ENCODE data around the gene SNAPC3.
A peak's percentile ranks its signal among the peaks of the same experiment; 100 is the strongest.
"Not testable (repeated sequence)": the region's sequence is repeated elsewhere in the genome, so short reads cannot be mapped to it uniquely, and the experiment has no call there.

SNAPC3 gene

DNA sequence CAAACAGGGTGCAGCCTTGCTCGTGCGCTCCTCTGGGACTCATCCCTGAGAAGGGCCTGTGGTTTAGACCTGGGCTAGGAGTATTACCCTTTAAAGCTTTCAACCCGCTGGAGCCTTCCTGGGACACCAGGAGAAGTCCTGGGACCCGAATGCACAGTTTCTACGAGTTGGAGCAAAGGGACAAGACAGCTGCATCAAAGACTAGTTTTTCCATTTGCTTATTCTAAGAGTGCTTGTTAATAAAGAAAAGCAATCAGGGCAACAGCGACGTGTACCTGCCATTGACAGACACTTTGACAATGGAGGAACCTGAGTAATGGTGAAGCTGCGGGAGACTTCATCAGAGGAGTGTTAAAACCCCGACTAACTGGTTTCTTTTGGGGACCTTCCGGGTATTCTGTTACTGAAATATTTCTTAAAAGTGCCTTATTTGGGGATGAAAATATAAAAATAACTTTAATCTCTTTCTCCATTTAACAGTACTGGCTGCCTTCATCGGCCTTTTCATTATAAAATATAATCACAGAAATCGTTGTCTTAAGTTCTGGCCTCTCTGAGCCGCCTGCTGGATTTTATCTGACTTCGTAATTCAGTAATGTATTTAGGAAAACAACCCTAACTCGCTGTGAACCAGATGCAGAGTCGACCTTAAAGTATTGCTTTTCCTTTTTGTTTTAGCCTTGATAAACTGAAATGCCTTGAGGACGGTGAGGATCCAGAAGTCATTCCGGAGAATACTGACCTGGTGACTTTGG lies 732 bp downstream of the SNAPC3 start:
- DNase-seq (ENCODE audit: low spot score): peak; percentile 41

DNA sequence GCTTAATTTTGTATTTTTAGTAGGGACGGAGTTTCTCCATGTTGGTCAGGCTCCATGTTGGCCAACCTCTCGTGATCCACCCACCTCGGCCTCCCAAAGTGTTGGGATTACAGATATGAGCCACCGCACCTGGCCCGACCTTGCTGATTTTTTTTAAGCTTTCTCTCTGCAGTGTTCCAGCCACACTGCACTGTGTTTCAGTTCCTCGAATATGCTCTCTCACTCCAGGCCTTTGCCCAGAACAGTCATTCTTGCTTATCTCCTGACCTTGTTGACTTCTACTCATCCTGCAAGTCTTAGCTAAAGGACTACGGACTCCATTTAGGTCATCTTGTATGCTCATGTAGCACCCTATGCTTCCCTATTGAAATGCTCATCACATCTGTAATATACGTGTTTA lies 3.3 kb downstream of the SNAPC3 start:
- DNase-seq (ENCODE audit: low spot score): no peak

DNA sequence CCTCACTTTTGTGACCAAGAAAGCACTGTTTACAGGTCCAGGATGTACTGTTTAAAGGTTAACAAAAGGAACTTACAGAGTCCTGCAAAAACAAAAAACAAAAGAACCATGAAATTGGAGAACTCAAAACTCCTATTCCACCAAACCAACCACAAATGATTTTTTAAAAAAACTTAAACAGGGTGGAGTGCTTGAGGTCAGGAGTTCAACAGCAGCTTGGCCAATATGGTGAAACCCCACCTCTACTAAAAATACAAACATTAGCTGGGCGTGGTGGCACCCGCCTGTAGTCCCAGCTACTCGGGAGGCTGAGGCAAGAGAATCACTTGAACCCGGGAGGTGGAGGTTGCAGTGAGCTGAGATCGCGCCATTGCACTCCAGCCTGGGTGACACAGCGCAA lies 5.0 kb downstream of the SNAPC3 start:
- DNase-seq (ENCODE audit: low spot score): not testable (repeated sequence)

DNA sequence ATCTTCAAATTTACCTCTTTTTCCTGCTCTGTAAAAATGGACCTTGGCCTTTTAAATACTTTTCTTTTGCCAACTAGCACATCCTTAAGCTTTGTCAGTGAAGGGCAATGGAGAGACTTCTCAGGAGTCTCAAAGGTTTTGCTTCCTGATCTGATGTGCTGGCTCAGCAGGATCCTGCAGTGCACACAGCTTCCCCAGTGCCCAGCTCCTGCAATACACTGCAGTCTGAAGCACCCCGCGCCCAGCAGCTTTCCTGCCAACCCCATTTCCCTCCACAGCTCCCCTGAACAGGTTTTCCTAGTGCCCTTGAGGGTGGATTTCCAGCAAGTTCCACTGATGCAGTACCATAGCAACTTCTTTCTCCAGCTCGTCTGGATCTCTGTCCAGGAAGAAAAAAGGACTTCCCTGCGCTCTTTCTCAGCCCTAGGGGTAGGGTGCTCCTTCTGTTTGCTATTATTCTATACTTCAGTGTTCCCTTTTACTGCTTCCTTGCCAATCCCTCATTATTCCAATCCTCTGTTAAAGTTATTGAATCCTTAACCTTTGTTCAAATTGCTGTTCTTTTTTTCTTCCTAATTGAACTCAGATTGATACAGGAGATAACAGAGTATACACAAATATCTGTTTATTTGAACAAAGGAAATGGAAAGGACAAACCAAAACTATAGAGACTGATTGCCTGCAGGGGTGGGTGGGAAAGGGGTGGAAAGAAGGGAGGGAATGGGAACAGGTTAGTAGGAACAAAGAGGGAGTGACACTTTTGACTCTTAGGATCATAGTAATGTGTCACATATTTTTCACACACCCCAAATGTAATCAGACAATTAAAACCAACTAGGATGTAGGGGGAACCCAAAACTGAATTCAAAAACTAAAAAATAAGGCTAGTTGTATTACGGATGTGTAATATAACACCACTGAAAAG lies 8.5 kb downstream of the SNAPC3 start:
- no peak for DNase-seq (ENCODE audit: low spot score)

DNA sequence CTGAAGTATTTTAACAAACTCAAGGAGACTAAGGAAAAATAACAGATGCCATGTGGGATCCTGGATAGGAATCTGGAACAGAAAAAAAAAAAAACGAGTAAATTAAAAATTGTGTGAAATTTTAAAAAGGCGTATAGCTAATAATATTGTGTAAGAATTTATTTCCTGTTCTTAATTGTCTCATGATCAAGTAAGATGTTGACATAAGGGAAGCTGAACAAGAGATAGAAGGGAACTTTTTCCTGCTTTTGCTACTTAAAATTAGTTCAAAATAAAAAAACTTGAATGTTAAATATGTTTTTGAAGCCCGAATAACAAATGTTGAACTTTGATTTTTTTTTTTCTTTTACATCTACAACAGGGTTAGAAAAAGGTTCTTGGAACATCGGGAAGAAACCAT lies 10.5 kb downstream of the SNAPC3 start:
- no peak for DNase-seq (ENCODE audit: low spot score)

DNA sequence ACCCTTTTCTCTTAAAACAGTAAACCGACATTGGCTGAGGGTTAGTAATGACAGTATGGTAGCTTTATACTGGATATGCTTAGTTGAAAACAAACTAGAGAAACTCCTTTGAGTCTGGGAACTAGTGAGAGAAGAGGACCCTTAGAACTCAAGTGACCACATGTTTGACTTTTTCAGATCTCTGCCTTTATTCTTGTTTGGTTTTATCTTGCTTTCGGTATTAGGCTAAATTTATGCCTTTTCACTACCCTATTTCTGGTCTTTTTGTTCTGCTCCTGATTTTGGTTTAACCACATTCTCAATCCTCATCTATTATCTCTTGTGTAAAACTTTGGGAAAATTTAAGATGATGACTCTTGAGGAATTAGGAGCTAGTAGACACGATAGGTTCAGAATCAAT lies 11.0 kb downstream of the SNAPC3 start:
- no peak for DNase-seq (ENCODE audit: low spot score)

DNA sequence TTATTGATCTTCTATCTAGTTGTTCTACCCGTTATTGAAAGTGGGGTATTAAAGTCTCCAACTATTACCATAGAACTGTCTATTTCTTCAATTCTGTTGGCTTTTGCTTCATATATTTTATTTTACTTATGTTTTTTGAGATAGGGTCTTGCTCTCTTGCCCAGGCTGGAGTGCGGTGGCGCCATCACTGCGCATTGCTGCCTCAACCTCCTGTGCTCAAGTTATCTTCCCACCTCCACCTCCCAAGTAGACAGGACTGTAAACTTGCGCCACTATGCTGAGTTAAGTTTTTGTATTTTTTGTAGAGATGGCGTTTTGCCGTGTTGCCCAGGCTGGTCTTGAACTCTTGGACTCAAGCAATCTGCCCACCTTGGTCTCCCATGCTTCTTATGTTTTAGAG lies 16.2 kb downstream of the SNAPC3 start:
- DNase-seq (ENCODE audit: low spot score): no peak

DNA sequence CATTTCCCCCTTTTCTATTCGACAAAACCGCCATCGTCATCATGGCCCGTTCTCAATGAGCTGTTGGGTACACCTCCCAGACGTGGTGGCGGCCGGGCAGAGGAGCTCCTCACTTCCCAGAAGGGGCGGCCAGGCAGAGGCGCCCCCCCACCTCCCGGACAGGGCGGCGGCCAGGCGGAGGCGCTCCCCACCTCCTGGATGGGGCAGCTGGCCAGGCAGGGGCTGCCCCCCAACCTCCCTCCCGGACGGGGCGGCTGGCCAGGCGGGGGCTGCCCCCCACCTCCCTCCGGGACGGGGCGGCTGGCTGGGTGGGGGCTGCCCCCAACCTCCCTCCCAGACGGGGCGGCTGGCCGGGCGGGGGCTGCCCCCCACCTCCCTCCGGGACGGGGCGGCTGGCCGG lies 19.2 kb downstream of the SNAPC3 start:
- not testable (repeated sequence) for DNase-seq (ENCODE audit: low spot score)

DNA sequence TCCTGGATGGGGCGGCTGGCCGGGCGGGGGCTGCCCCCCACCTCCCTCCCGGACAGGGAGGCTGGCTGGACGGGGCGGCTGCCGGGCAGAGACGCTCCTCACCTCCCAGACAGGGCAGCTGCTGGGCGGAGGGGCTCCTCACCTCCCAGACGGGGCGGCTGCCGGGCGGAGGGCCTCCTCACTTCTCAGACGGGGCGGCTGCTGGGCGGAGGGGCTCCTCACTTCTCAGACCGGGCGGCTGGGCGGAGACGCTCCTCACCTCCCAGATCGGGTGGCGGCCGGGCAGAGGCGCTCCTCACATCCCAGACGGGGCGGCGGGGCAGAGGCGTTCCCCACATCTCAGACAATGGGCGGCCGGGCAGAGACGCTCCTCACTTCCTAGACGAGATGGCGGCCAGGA lies 19.6 kb downstream of the SNAPC3 start:
- not testable (repeated sequence) for DNase-seq (ENCODE audit: low spot score)

DNA sequence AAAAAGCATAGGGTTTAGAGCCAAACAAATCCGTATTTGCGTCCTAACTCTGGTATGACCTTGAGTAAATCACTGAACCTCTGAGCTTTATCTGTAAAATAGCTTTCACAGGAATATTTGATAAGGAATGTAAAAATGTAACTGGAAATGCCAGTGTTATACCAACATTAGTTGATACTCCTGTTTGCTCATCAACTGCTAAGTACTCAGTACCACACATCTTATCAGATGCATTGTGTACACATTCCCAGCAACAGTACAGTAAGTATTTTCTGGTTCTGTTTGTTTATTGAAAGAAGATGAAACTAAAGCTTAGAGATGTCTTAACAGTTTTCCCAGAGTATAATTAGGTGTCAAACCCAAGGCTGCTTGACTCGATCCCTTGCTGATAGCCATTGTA lies 21.5 kb downstream of the SNAPC3 start:
- no peak for DNase-seq (ENCODE audit: low spot score)

DNA sequence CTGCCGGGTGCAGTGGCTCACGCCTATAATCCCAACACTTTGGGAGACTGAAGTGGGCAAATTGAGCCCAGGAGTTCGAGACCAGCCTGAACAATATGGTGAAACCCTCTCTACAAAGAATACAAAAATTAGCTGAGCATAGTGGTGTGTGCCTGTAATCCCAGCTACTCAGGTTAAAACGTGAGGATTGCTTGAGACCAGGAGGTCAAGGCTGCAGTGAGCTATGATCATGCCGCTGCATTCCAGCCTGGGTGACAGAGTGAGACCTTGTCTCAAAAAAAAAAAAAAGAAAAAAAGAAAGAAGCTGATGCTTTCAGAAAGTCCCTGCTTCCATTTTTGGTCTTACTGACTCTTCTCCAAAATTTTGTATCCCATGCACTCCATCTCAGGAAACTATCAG lies 31.3 kb downstream of the SNAPC3 start:
- DNase-seq (ENCODE audit: low spot score): no peak

DNA sequence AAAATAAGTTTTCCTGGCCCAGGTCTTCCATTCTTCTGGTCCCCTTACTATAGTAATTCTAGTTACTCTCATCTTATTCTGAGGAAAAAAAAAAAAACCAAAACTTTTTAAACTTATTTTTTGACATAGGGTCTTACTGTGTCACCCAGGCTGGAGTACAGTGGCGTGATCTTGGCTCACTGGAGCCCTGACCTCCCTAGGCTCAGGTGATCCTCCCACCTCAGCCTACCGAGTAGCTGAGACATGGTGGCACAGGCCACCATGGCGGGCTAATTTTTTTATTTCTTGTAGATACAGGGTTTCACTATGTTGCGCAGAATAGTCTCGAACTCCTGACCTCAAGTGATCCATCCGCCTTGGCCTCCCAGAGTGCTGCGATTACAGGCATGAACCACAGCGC lies 38.4 kb downstream of the SNAPC3 start:
- no peak for DNase-seq (ENCODE audit: low spot score)

DNA sequence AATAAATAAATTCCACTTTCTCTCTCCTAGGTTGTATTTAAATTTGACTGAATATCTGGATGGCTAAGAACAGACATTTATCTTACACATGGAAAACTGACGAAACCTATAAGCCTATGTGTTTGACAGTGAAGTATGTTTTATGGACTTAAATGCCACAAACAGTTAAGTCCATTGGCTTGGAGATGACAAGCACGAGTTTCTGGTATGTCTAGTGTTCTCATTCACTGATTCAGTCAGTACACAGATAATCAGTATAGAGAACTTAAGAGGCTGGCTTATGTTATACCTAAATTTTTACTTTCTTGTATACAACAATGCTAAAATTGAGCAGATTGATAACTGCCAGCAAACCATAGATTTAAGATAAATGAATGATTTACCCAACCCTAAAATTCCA lies 38.9 kb downstream of the SNAPC3 start:
- no peak for DNase-seq (ENCODE audit: low spot score)

DNA sequence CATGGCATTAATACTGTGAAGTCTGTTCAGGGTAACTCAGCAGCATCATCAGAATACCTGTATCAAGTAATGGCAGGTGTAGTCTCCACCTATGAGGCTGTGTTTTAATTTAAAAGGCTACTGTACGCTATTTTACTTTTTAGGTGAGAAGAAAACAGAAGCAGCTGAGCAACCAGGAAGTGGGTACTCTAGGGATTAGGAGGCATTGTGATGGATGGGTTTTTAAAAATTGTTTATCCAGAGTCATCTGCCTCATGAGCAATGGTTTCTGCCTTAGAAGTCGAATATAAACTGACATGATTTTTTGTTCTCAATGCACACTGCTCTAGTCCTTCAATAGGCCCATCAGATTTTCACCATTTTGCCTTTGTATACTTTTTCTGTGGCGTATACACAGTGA lies 45.5 kb downstream of the SNAPC3 start:
- no peak for DNase-seq (ENCODE audit: low spot score)

DNA sequence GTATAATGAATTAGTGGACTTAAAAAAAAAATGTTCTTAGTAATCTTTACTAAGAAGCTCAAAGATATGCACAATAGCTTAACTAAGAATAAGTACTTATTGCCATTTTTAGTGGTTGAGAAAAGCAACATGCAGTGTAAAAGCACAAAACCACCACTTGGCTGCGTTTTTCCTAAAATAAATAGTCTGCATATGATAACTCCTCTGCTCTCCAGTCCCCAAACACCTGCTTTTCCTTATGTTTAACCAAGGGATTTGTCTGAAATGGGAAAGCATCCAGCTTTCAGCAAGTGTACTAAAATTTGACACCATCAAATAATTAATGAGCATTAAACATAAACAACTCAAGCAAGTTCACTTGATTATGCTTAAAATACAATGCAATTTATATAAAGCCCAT lies 46.7 kb downstream of the SNAPC3 start:
- no peak for DNase-seq (ENCODE audit: low spot score)

DNA sequence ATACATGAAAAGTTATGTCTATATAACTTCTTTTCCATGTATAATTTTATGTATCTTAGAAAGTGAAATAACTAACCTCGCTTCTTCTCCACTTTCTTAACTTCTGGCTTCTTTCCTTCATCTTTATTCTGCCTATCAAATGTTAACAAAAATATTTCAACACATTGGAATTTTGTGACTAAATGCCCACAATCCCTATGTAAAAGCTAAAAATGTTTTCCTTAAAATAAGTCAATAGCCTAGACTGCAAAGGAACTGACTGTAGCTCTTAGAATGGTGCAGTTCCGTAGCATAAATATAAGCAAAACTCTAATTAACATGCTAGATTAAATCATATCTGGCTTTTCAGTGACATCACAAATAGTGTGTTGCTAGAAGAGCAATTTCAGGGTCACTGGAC lies 47.2 kb downstream of the SNAPC3 start:
- no peak for DNase-seq (ENCODE audit: low spot score)

DNA sequence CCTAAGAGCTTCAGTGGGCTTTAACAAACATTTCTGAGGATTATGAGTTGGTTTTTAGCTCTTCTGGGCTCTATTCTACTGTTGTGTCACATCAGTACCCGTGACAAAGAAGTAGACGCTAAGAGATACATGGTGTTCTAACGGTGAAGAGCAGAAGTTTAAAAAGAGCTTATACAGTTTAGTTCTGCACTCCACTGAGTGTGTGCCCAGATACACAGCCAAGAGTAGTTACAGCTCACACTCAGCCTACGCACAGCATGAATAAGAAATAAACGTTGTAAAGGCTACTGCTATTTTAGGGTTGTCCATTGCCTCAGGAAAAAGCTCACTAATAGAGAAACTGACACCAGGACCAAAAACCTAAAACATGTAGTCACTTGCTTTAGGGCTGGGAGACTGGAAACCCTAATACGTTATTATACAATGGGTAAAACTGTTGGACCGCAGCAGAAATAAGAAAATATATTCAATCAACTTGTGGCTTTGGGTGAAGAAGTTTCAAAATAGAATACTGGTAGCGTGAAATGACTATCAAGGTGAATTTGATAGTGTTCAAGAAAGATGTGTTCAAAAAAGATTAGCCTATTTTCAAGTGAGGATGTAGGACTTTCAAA lies 53.4 kb downstream of the SNAPC3 start:
- DNase-seq (ENCODE audit: low spot score): no peak

DNA sequence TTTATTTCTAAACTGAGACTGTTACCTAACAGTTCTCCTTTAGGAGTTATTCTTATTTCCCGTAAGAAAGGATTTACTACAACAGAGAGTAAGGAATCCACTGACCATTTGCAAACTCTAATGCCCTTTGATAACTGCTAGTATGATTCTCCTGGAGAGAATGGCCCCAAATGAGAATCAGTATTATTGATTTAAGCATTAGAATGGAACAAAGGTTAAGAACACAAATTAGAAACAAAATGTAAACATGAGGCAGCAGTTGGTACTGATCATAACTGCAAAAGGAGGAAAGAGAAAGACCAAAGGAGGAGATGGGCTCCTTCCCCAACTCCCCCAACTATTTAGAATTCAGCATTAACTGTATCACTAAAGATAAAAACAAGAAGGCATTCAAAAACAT lies 57.4 kb downstream of the SNAPC3 start:
- DNase-seq (ENCODE audit: low spot score): no peak

DNA sequence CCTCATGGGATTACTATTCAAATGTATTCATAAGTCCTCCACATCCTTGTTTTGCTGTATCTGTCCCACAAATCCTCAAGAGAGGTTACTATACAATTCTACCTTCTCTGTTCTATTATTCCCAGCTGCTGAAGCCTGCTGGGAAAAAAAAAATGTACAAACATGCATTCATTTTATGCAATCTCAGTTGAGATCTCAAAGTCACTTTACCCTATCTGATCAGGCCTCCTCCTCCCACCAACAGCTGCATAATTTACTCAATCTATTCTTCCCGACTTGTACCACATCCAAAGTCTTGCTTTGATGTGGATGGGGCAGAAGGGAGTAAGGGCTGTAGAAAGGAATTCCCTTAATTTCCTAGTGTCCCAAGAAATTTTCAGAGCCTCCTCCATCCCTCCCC lies 59.5 kb downstream of the SNAPC3 start:
- no peak for DNase-seq (ENCODE audit: low spot score)

DNA sequence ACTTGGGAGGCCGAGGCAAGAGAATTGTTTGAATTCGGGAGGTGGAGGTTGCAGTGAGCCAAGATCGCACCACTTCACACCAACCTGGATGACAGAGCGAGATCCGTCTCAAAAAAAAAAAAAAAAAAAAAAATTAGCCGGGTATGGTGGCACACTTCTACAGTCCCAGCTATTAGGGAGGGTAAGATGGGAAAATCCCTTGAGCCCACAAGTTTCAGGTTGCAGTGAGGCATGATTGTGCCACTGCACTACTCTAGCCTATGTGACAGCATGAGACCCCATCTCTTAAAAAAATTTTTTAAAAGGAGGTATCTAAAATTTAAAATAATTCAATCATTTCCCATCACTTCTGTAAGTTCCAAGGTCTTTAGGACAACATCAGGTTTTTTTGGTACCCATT lies 62.1 kb downstream of the SNAPC3 start:
- DNase-seq (ENCODE audit: low spot score): no peak

DNA sequence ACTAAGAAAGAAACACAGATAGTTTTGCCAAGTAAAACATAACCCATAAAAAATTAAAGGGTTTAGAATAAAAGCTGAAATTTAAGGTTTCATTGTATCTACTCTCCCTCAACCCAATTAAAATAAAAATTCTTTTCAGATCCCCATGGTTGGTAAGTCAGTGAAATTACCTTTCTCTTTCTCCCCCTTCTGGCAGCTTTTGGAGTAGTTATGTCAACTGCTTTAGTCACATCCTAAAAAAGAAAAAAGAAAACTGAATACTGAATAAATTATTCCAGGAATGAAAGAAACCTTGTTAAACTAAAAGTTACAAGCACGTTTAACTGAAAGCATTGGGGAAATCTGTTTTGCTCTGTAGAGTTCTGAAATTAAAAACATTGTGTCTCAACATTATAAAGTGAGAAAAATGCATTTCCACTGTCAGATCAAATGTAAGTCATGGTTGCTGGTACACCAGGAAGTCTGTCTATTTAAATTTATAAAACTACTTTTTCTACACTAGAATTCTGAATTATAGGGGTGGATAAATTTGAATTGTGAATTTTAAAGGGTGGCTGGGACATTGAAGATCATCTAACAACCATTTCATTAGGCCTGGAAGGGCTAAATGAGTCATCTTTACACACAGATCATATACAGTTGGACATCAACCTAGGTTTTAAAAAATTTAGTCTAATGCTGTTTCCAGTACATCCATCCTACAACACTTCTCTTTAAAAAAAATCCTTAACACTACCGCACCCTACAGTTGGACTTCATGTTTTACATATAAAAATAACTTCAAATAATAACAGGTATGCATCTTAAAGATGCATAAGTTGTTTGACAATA lies 63.4 kb downstream of the SNAPC3 start:
- peak; percentile 29 for DNase-seq (ENCODE audit: low spot score)

DNA sequence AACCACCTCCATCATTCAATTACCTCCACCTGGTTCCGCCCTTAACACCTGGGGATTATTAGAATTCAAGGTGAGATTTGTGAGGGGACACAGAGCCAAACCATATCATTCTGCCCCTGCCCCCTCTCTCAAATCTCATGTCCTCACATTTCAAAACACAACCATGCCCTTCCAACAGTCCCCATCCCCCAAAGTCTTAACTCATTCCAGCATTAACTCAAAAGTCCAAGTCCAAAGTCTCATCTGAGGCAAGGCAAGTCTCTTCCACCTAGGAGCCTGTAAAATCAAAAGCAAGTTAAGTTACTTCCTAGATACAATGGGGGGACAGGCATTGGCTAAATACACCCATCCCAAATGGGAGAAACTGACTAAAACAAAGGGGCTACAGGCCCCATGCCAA lies 69.3 kb downstream of the SNAPC3 start:
- no peak for DNase-seq (ENCODE audit: low spot score)
